H54 (cell line): ENCODE data around the gene IL10.

ENCODE experiments used
- DNase-seq: peaks from one replicate; pipeline ENCODE4 v3.0.0; 2011; ENCODE audit warnings: low spot score, mixed read lengths; ENCODE audit not compliant: insufficient read length
- FAIRE-seq: peaks from 3 replicates; lab custom pipeline; 2011; peaks lifted over from hg19 to GRCh38; lab: Jason Lieb, UNC
- POLR2A ChIP-seq: IDR thresholded peaks from 2 replicates; pipeline ENCODE4 v1.6.1; 2011; ENCODE audit warnings: low read depth, mild to moderate bottlenecking, low read length

The IL10 gene

DNA sequence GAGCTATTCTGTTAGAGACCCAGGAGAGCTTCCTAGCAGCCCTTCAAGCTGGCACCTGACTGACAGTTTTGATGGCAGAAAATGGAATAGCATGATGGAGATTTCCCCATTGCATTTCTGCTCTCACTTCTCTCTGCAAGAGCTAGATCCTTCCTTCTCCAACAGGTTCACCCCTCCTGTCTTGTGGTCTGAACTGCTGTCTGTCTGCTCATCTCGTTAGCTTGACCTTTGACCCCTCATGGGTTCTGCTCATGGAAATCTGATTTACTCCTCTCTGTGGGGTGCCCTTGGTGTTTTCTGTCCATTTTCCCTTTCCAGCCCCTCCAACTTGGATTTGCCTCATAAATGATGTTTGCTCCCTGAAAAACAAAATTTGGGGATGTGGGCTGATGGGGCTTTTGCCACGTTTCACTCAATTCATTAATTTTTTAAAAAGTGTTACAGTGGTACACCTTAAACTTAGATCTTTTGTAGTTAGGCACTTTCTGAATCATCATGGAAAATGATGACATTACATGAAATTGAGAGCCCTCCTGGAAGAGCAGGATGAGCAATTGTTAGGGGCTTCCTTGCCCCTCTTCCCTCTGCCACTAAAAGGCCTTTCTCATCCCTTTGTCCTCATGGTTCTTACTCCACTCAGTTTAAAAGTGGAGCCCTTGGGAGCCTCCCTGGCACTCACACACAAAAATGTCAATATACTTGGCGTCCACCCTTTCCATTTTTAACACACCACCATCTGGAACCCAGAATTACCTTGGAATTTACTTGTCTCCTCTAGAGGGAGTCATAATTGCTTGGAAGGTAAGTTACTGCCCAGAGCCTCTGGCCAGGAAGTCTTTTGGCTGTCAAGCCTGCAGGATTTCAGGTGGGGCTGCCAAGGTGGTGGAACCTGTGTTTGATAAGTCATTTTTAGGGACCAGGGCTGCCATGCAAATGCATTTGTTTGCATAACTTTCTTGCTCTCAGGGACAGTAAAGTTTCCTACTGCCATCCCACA, 33.6 kb downstream of the IL10 start:
- TF ChIP-seq POLR2A, result no peak
- no peak for FAIRE-seq
- DNase-seq, result peak; percentile 33

DNA sequence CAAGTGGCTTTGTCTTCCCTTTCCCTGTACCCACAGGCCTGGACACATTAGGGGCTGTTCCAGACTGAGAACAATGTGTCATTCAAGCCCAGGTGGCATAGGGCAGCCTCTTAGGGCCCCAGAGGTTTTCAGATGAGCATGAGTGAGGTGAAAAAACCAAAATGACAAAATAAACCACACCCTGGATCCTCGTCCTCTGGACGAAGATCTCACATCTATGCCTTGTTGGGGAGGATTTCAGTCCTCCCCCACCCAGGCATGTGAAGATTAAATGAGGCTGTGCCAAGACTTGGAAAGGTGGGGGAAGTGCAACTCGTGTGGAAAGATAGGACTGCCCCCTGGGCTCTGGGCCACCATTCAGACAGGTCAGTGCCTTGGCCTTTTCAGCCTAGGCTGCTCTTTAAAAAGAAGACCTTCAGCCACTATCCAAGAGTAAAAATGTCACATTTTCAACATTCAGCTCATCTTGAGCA, 34.5 kb downstream of the IL10 start:
- no peak for TF ChIP-seq POLR2A
- no peak for DNase-seq
- no peak for FAIRE-seq

GRCh38 chr1:206736878-206737728, 35.2 kb downstream of the IL10 start:
- FAIRE-seq (no peak), DNase-seq (no peak)
- no peak for TF ChIP-seq POLR2A

DNA sequence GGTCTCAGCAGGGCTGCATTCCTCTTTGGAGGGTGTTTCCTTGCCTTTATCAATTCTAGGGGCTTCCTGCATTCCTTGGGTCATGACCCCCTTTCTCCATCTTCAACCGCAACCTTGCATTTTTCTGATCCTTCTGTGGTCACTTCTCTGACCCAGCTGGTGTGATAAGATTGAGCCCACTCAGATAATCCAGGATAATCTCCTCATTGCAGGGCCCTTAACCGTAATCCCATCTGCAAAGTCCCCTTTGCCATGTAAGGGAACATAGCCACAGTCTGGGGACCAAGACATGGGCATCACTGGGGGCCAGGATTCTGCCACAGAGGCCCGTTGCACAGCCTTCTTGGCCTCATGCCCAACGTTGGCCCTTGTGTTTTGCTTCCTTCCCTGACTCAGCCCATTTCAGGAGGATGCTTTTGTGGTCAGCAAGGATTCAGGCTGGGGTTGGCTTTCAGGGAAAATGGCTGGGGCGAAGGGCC, 36.7 kb downstream of the IL10 start:
- DNase-seq, result peak; percentile 55
- no peak for FAIRE-seq

GRCh38 chr1:206734499-206735142, 37.7 kb downstream of the IL10 start:
- peak; percentile 46 for DNase-seq
- FAIRE-seq, result no peak
- no peak for TF ChIP-seq POLR2A

More for the DNA sequence above, 36.7 kb downstream of the IL10 start:
- no peak for TF ChIP-seq POLR2A

- DNase-seq (no peak), FAIRE-seq (no peak)
- no peak for TF ChIP-seq POLR2A
Measured at GRCh38 chr1:206732992-206733391, 39.3 kb downstream of the IL10 start.

- DNase-seq (no peak), FAIRE-seq (no peak)
- TF ChIP-seq POLR2A, result no peak
Measured at GRCh38 chr1:206732508-206732907, 39.8 kb downstream of the IL10 start.

DNA sequence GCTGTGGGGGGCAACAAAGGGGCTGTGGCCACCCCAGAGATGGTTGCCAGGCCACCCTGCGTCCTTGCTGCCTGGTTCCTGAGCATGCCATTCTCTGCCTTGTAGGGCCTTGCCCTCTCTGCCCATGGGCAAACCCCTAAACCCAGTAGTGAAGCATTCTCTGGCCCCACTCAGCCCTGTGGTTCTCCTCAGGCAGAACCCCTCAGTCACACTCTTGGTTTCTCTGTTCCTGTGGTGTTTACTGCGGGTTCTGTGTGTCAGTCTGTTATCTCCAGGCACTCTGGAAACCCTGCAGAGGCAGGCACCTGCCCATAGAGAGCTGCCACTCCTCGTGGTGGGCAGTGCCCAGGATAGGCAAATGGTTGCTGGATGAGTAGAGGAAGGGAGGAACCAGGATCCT, 42.8 kb downstream of the IL10 start:
- no peak for TF ChIP-seq POLR2A
- DNase-seq (no peak), FAIRE-seq (no peak)

- FAIRE-seq, result no peak
- no peak for TF ChIP-seq POLR2A
Measured at GRCh38 chr1:206729050-206729449, 43.2 kb downstream of the IL10 start.

DNA sequence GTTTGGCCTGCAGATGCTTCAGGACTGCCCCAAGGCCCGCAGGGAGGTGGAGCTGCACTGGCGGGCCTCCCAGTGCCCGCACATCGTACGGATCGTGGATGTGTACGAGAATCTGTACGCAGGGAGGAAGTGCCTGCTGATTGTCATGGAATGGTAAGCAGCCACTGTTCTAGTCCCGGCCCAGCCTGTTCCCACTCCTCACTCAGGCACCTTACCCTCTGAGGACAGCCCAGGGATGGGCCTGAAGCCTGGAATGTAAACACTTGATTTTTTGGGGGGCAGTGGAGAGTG, 43.7 kb downstream of the IL10 start:
- FAIRE-seq (no peak), DNase-seq (no peak)
- TF ChIP-seq POLR2A, result no peak

More at GRCh38 chr1:206729050-206729449, 43.2 kb downstream of the IL10 start:
- no peak for DNase-seq

GRCh38 chr1:206727981-206728696, 44.2 kb downstream of the IL10 start:
- TF ChIP-seq POLR2A, result no peak
- FAIRE-seq (no peak), DNase-seq (no peak)

- TF ChIP-seq POLR2A, result no peak
- DNase-seq (peak; percentile 47), FAIRE-seq (no peak)
Measured at GRCh38 chr1:206725109-206725963, 47.0 kb downstream of the IL10 start.
